A673 (cell line): Measurements from ENCODE around the gene SNAP25. TPM values are rescaled to one million over a fixed set of nuclear protein-coding genes. Genes with fewer than 3 reads are reported as not detected.

Experiments
- BruUV-seq: library from RNA; stranded (reverse); fragments of 400-500 nt; replicated peaks from 2 replicates; lab custom pipeline; 2021; lab: Mats Ljungman, UMichigan
- CTCF ChIA-PET: fragments of 300-600 bp; sonication (Branson Sonifier 250); formaldehyde crosslinking; loops from one replicate; lab custom pipeline; 2022; ENCODE audit warnings: antibody characterized with exemption; lab: Charles Lee
- POLR2A ChIA-PET: fragments of 300-600 bp; sonication (Branson Sonifier 250); formaldehyde crosslinking; loops from one replicate; lab custom pipeline; 2022; ENCODE audit warnings: antibody characterized with exemption; ENCODE audit not compliant: low non-redundant PET; lab: Charles Lee
- DNase-seq: peaks from one replicate; pipeline ENCODE4 v3.0.0-alpha.2; 2015; ENCODE audit warnings: low spot score
- H3K27ac ChIP-seq: fragments of 200-600 bp; sonication (generic); 2 replicates; pipeline ENCODE4 v1.5.1; 2016; ENCODE audit warnings: mixed run types, low read depth, mild to moderate bottlenecking, mixed read lengths, antibody characterized with exemption, low read length; ENCODE audit not compliant: poor library complexity, severe bottlenecking
- H3K27me3 ChIP-seq: fragments of 200-600 bp; sonication (generic); replicated peaks from 2 replicates; pipeline ENCODE4 v1.6.1; 2017; ENCODE audit warnings: mixed run types, low read depth, mild to moderate bottlenecking, mixed read lengths, antibody characterized with exemption, low read length; ENCODE audit not compliant: insufficient read depth, poor library complexity
- H3K36me3 ChIP-seq: fragments of 200-600 bp; sonication (generic); 2 replicates; pipeline ENCODE4 v1.6.1; 2016; ENCODE audit warnings: mixed run types, mild to moderate bottlenecking, mixed read lengths, antibody characterized with exemption, low read length; ENCODE audit not compliant: insufficient read depth, poor library complexity, severe bottlenecking
- H3K4me1 ChIP-seq: fragments of 200-600 bp; sonication (generic); 2 replicates; pipeline ENCODE4 v1.6.1; 2017; ENCODE audit warnings: mixed run types, mild to moderate bottlenecking, mixed read lengths, antibody characterized with exemption, low read length; ENCODE audit not compliant: insufficient read depth, poor library complexity, severe bottlenecking
- H3K4me3 ChIP-seq: fragments of 200-600 bp; sonication (generic); 2 replicates; pipeline ENCODE4 v1.5.1; 2016; ENCODE audit warnings: low read depth, mixed run types, mild to moderate bottlenecking, mixed read lengths, low read length; ENCODE audit not compliant: poor library complexity, severe bottlenecking
- H3K9me3 ChIP-seq: fragments of 200-600 bp; sonication (generic); 2 replicates; pipeline ENCODE4 v1.6.1; 2016; ENCODE audit warnings: mixed run types, low read depth, mild to moderate bottlenecking, mixed read lengths, antibody characterized with exemption, low read length; ENCODE audit not compliant: poor library complexity, severe bottlenecking
- EZH2 ChIP-seq: fragments of 200-600 bp; sonication (generic); IDR thresholded peaks from 2 replicates; pipeline ENCODE4 v1.6.1; 2017; ENCODE audit warnings: borderline replicate concordance, low read depth, mild to moderate bottlenecking, mixed read lengths, antibody characterized with exemption, low read length; ENCODE audit not compliant: poor library complexity, severe bottlenecking
- intact Hi-C: fragments of 100-400 bp; cut with micrococcal nuclease; formaldehyde crosslinking; loops from one replicate; pipeline ENCODE4 v1.10.0; 2022; ENCODE audit not compliant: unreplicated experiment
- total RNA-seq: library from RNA; stranded (reverse); gene quantifications from 2 replicates; pipeline ENCODE4 v1.2.3, GENCODE V29; 2021
- TF ChIP-seq, protein P1 (sequence below): fragments of 300-800, 200-600 bp; sonication (generic); conservative IDR thresholded peaks from 2 replicates; pipeline ENCODE4 v1.5.1; 2017; ENCODE audit warnings: low read depth, mild to moderate bottlenecking, antibody characterized with exemption, low read length, moderate library complexity, mixed read lengths

Gene SNAP25
- total RNA-seq, 1 experiment from 2014 or later: 5.8 TPM

GRCh38 chr20:10249822-10250221 lies 31.2 kb downstream of the SNAP25 start:
- no peaks in the 10 kb centered on the region for H3K4me1 ChIP-seq
- ChIA-PET POLR2A (no interaction called here), CTCF (no interaction called here)
- no peak for TF ChIP-seq EZH2
- TF ChIP-seq, protein P1, sequence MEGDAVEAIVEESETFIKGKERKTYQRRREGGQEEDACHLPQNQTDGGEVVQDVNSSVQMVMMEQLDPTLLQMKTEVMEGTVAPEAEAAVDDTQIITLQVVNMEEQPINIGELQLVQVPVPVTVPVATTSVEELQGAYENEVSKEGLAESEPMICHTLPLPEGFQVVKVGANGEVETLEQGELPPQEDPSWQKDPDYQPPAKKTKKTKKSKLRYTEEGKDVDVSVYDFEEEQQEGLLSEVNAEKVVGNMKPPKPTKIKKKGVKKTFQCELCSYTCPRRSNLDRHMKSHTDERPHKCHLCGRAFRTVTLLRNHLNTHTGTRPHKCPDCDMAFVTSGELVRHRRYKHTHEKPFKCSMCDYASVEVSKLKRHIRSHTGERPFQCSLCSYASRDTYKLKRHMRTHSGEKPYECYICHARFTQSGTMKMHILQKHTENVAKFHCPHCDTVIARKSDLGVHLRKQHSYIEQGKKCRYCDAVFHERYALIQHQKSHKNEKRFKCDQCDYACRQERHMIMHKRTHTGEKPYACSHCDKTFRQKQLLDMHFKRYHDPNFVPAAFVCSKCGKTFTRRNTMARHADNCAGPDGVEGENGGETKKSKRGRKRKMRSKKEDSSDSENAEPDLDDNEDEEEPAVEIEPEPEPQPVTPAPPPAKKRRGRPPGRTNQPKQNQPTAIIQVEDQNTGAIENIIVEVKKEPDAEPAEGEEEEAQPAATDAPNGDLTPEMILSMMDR: no peak
- no peak overlapping the region for H3K27ac ChIP-seq
- BruUV-seq: no TSS peak
- H3K9me3 ChIP-seq: no peaks in the 10 kb centered on the region
- intact Hi-C loops: no loop called here
- no peak for DNase-seq
- no peak overlapping the region for H3K4me3 ChIP-seq
- H3K36me3 ChIP-seq: no peaks in the 10 kb centered on the region
- H3K27me3 ChIP-seq: no peaks in the 10 kb centered on the region

DNA sequence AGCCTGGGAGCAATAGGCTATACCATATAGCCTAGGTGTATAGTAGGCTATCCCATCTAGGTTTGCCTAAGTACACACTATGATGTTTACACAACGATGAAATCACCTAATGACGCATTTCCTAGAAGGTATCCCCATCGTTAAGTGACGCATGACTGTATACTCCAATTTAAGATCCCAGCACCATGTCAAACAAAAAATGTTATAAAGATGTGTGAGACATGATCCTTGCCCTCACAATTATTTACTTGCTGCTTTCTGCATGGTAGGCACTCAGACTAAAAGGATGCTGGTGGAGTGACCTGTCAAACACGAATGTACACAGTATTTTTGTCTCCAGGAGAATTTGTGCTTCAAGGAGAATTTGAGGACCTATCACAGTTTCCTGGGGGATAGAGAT lies 32.3 kb downstream of the SNAP25 start:
- POLR2A ChIA-PET: no interaction called here
- BruUV-seq: no TSS peak

GRCh38 chr20:10253780-10254179 lies 35.1 kb downstream of the SNAP25 start:
- Histone ChIP-seq H3K36me3 (no peaks in the 10 kb centered on the region), H3K9me3 (no peaks in the 10 kb centered on the region), H3K4me3 (no peak overlapping the region), H3K27me3 (no peaks in the 10 kb centered on the region), H3K27ac (no peak overlapping the region), H3K4me1 (no peaks in the 10 kb centered on the region)
- no peak for TF ChIP-seq EZH2
- TF ChIP-seq, protein P1: no peak
- DNase-seq: no peak
- ChIA-PET POLR2A (no interaction called here), CTCF (interaction anchor here (0.7 kb wide), 1 partner anchor 173 kb away, joined by 3 read pairs; no protein-coding TSS in a partner anchor)
- intact Hi-C loops: no loop called here
- no TSS peak for BruUV-seq

More for the DNA sequence above, 32.3 kb downstream of the SNAP25 start:
- no peaks in the 10 kb centered on the region for H3K36me3 ChIP-seq
- CTCF ChIA-PET: no interaction called here
- no peak overlapping the region for H3K4me3 ChIP-seq
- no peak for DNase-seq
- H3K9me3 ChIP-seq: no peaks in the 10 kb centered on the region
- H3K27me3 ChIP-seq: no peaks in the 10 kb centered on the region
- intact Hi-C loops: no loop called here
- no peaks in the 10 kb centered on the region for H3K4me1 ChIP-seq
- TF ChIP-seq EZH2: no peak
- TF ChIP-seq, protein P1: no peak
- H3K27ac ChIP-seq: no peak overlapping the region
